Islet precursor cell (in vitro differentiated cells): ENCODE results near the gene C16orf74.

ENCODE experiments used
- DNase-seq: peaks from one replicate; pipeline ENCODE4 v3.0.0-alpha.2; 2018

Gene C16orf74

DNA sequence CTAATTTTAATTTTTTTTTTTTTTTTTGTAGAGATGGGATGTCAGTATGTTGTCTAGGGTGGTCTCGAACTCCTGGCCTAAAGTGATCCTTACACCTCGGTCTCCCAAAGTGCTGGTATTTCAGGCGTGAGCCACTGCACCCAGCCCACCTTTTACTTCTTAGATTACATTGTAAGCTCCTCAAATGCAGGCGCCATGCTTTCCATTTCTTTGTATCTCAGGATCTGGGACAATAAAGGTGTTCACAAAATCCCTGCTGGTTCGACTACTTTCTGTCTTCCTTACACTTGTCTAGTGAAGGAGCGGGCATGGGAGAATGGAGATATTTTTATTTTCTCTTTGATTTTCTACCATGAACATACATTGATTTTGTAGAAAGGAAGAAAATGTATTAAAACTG is 23.2 kb upstream of the C16orf74 start:
- DNase-seq: no peak

DNA sequence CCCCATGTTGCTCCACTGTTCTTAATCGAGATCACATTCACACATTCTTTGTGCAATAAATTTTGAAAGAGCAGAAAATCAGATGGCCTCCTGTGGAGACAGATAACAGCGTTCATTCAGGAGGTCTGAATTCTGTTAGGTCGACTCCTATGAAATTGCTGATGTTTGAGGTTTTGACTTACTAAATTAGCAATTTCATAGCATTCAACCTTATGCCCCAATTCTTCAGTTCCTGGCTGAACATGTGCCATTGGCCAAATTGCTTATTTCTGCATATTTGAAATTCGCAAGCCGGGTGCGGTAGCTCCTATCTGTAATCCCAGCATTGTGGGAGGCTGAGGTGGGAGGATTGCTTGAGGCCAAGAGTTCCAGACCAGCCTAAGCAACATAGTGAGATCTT is 22.1 kb upstream of the C16orf74 start:
- no peak for DNase-seq

DNA sequence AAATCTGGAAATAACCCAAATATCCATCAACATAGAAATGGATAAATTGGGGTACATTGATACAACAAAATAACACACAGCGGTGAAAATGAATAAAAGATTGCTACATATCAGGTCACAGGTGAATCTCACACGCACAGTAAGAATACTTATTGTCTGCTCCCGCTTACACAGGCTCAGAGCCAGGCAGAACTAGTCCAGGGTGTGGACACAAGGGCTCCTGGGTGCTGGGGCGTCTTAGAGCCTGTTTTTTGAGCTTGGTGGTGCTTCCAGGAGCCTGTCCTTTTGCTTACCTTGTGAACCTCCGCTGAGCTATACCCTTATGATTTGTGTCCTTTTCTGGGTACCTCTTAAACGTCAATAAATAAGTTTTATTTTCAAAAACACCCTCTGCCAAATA is 19.8 kb upstream of the C16orf74 start:
- no peak for DNase-seq

DNA sequence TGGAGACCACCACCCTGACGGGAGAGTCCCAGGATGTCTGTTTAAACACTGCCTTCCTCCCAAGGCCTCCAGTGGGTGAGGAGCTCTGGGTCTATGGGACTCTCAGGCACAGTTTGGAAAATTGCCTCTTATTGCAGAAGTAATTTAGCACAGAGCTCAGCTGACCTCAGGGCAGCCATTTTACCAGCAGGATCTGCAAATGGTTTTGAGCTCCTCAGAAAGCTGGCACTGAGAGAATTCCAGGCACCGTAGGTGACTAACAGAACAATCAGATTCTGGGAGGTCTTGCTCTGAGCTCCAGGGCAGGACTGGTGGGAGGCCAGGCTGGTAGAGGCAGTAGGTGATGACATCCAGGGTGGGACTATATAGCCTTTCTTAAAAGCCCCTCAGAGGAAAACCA is 17.3 kb upstream of the C16orf74 start:
- DNase-seq: no peak

DNA sequence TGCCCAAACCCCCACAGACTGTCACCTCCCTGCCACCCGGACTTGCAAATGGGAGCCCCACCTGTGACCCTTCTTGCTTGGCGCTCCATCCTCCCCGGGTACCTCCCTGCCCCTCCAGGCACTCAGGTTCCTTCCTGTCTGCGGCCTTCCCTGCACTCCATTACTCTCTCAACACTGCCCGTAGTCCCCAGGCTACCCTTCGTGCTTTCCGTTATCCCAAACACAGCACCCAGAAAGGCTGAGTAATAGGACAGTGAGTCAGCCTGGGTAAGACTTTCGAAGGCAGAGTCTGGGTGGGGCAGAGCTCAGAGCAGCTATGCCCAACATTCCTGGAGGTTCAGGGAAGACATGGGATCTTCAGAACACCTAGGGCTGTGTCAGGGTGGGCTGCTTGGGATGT is 16.6 kb upstream of the C16orf74 start:
- DNase-seq: peak; percentile 81

DNA sequence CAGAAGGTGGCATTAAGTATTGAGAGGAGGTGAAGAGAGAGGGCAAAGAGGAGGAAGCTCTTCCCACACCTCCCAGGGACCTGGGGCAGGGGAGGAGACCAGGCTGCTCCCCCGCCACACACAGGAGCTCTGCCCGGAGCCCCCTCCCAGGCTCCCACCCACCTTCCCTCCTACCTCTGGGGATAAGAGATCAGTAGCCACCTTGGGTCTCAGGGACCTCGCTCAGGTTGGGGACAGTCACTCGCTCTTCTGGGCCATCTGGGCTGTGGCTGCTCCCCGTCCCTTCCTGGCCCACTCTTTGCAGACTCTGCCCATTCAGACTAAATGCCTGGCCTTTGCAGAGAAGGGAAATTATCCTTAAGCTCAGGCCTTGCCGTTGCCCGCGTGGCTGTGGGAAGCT is 14.9 kb upstream of the C16orf74 start:
- DNase-seq: no peak

DNA sequence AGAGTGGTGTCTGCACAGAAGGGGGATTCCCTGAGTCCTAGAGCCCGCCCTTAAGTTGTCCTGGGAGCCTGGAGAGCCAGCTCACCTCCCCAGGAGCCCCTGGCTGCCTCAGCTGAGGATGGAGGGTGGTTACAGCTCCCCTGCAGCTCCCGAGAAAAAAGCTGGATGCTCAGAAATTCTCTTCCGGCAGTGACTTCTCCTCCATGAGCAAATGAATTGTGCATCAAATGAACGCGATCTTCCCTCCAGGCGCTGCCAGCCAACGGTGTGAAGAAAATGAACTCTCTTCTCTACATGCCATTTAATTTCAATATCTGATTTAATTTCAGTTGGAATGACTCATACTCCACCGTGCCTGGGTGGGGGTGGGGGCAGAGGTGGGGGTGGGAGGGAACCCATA is 14.3 kb upstream of the C16orf74 start:
- DNase-seq: no peak

DNA sequence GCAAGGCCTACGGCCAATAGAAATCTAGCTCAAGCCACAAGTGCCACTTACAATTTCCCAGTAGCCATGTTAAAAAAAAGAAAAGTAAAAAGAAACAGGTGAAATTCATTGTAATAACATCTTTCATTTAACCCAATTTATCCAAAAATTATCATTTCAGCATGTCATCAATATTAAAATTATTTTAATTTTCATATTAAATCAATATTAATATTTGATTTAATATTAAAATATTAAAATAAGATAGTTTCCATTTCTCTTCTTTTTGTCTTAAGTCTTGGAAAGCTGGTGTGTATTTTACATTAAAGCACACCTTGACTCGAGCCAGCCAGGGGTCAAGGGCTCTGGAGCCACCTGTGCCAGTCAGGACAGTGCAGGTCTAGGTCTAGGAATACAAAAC is 12.7 kb upstream of the C16orf74 start:
- no peak for DNase-seq

DNA sequence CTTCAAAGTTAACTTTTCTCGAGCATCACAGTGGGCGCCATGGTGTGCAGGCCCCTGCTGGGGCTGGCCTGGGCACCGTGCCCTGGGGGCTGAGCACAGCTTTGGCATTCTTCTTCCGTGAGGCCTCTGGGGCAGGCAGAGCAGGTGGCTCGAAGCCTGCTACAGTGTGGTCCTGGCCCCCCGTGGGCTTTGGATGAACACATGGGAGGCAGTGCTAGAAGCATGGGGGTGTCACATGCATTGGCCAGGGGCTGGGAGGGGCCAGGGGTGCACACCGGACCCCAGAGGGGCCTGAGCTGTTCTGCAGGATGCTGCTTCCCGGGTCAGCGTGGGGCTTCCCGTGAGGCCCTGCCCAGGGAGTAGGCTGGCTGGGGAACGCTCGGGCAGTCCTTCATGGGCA is 12.1 kb upstream of the C16orf74 start:
- DNase-seq: no peak

DNA sequence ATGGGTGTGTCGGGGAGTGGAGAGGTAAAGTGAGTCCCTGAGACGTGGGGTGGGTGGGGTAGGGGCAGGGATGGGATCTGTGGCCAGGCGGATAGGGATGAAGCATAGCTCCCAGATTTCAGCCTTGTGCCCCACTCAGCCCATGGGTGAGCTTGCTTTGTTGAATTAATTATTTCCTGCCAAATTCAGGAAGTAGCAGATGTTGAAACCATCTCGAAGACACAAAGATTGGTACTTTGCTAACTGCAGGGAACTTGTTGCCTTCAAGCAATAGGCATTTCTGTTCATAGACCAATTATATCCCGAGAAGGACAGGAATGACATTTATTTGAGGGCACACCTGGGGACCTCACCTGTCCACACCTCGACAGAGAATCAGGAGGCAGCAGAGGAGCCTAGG is 11.0 kb upstream of the C16orf74 start:
- no peak for DNase-seq

DNA sequence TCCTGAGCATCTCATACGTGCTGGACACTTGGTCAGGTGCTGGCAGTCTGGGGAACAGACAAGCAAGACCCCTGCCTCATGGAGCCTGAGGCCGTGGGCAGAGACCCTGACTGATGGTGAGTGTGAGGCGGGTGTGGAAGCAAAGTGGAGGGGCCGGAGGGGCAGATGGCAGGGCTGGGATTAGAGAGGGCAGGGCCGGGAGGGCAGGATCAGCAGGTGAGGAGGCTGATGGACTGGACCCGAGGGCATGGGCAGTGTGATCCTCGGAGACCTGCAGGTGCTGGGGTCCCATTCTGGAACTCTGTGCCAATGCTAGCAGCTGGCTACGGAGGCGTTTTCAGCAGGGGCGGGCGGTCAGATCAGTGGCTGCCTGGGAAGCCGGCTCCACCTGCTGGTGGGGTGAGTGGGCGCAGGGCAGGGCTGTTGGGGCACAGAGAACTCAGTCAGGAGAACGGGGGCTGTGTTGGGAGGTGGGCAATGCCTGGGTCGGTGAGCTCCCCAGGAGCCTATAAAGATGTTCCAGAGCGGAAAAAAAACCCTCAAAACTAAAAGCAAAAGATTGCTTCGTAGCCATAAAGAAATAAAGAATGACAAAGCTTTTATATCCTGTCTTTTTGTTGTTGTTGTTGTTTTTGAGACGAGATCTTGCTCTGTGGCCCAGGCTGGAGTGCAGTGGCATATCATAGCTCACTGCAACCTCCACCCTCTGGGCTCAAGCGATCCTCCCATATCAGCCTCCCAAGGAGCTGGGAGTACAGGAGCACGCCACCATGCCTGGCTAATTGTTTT is 8.9 kb upstream of the C16orf74 start:
- no peak for DNase-seq

DNA sequence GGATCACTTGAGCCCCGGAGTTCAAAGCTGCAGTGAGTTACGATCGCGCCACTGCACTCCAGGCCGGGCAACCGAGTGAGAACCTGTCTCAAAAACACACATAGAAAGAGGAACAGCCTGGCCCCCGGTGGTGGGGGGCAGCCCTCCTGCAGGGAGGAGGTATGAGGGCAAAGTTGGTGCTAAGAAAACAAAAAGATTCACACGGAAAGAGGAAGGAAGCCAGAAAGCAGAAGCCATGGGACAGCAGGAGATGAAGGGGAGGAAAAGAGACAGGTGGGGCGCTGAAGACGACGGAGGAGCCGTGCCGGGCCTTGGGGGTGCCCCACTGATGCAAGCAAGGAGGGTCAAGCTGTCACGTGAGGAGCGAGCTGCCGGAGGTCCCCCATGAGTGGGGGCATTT is 8.2 kb upstream of the C16orf74 start:
- DNase-seq: no peak

DNA sequence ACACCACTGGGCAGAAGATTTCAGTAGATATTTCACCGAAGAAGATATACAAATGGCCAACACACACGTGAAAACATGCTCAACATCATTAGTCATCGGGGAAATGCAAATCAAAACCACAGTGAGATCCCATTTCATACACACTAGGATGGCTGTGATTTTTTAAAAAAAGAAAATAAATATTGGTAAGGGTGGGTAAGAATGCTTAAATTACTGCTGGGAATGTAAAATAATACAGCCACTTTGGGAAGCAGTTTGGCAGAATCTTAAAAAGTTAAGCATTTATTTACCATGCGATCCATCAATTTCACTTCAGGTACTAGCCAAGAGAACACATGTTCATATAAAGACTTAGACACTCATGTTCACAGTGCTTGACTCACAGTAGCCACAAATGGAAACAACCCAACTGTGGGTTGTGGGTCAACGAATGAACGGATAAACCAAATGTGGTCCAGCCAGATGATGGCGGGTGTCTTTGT is 6.5 kb upstream of the C16orf74 start:
- no peak for DNase-seq

DNA sequence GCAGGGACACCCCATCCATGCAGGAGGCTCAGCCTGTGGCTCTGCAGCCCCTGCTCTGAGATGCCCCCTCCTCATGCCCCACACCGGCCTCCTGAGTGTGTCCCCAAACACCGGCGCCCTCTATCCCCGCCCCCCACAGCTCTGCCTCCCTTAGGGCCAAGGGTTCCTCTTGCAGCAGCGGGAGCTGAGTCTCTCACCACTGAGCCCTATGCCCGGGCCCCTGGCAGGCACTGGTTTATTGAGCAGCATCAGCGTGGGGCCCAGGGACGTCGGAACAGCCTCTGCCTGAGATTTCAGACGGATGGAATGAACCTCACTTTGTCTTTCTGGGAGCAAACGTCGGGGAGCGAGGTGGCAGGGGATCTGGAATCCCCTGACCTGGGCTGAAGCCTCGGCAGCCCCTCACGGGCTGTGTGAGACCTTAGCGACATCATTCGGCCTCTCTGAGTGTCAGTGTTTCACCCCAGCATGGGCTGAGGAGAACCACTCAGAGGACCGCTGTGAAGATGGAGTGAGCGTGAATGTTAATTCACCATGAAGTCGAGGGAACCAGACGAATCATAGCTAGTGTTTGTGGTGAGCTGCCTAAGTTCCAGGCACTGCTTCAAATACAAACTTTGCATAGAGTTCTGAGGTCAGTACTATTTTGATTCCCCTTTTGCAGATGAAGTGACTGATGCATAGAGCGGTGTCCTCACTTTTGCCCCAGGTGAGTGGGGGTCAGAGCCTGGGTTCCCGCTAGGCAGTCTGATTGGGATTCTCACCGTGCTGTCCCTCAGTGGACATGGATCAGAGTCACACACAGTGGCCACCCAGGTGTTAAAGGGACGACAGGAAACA is 5.3 kb upstream of the C16orf74 start:
- DNase-seq: no peak

DNA sequence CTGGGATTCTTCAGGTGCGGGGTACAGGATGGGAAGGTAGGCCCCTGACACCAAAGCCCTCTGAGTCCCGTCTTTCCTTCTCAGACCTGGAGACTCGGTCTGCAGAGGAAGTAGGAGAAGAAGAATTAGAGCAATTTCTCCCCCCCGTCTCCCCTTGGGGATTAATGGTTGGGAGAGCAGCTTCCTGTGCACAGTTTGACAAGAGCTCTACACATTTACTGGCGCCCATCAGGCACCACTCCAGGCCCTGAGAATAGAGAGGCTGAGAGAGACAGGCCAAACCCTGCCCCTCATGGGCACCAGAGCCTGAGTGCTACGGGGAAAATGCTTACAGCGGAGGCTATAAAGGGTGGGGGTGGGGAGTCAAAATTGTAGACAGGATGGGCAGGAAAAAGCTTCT is 3.5 kb upstream of the C16orf74 start:
- no peak for DNase-seq

DNA sequence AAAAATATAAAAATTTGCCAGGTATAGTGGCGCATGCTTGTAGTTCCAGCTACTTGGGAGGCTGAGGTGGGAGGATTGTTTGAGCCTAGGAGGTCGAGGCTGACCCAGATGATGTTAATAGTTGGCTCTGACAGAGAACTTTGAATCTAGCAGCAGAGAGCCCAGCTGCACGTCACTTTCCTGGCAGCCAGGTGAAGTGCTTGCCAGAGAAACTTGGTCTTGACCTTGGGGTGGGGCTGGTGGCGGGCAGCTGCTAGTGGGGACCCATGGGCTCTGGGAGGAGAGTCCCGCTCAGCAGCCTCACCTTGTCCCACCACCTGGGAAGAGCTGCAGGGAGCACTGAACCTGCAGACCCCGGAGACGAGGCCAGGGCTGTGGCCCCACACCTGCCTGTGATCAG is 3.1 kb upstream of the C16orf74 start:
- no peak for DNase-seq

DNA sequence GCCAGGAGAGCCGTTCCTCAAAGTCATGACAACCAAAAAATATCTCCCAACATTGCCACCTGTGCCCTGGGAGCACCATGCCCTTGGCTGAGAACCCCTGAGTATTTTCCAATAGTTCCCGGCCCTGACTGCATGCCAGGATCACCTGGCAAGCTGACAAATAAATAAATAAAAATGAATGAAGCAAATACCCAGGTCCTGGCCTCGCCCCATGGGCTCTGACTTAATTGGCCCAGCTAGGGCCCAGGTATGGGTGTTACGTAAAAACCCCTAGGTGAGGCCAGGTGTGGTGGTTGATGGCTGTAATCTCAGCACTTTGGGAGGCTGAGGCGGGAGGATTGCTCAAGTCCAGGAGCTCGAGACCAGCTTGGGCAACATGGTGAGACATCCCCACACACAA is 2.7 kb upstream of the C16orf74 start:
- DNase-seq: no peak

DNA sequence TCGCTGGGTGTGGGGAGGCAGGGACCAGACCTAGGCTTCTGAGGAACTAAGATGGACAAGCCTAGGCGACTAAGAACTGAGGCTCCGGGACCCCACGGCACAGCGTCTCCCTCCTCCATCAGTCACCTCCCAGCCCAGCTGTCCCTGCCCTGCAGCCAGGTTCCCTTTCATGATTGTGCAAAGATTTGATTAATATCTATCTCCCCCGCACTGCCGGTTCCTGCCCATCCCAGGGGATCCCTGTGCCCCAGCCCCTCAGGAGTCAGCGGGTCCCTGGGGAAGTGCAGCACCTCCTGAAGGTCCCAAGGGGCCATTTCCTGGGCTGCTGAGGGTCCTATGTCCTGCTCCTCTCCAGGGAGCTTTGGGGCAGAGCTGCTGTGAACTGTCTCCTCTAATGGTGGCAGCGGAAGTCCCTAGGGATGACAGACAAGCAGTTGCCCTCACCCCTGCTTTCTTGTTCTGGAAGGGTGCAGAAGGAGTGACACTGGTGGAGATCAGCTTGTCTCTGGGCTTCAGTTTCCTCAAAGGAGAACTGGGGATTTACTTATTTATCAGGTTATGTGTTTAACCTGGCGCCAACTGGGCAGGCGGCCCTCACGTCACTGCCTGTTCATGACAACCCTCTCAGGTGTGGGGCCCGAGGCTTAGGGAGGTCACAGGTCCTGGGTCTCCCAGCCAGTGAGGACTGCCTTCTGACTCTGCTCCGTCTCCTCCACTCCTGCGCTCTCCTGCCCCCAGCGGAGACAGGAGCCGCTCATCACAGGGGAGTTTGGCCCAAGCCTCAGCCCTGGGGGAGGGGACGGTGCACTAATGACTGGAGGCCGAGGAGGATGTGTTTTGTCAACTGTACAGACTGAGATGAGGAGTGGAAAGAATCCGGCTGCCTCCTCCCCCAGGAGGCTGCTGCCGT is 1.9 kb upstream of the C16orf74 start:
- DNase-seq: peak; percentile 93

DNA sequence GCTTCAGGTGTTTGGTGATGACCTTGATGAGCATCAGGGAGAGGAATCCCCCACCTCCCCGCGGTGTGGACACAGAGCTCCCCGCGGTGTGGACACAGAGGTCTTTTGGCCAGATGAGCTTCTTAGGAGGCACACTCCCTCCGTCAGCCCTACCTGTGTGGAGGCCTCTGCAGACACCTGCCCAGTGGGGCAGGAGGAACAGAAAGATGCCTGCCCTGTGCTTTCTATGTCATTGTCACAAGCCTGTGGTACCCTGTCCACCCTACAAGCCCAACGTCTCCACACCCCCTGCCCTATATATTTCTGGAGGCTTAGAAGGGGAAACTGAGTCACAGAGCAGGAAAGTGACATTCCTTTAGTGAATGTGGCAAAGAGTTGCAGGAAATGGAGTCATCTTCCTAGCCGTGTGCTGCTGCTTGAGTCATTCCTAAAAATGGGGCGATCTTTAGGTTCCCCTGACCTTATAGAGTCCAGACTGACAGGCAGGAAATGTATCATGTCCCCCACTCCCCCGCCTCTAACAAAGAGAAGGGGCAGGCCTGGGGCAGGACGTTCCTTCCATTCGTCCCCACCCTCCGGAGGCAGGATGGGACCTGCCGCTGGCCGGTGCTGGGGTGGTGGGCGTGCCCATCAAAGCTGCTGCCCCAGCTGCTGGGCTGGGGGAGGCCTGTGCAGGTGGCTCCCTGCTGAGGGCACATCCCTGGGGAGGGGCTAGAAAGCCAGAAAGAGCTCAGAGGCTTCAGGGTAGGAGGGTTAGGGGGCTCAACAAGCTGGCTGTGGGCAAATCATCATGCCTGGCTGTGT is 1.0 kb upstream of the C16orf74 start:
- DNase-seq: no peak

DNA sequence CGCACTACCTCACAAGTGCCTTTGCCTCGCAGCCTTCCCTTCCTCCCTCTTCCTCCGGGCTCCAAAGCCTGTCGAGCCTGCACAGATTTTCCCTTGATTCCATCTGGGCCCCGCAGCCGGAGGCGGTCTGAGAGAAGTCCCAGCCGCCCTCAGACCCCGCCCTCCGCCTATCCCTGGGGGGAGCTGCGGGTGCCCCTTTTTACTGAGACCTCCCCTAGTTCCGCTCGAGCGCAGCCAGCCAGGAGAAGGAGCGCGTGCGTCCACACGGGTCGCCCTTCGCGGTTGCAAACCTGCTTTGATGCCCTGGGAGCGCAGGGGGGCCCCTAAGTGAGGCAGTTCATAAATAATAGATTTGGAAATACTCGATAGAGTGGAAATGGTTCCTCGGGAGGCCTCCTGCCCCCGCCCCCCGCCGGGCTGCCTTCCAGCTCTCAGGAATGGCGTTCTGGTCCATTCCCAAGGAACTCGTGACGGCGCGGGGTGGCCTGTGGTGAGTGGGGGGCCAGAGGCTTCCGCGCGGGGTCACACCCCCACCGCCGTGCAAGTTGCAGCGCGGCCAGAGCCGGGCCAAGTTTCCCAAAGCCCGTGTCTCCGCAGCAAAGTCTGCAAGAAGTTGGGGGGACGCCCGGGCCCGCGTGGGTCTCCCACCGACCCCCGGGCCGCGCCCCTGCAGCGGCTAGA is 610 bp downstream of the C16orf74 start:
- DNase-seq: no peak

DNA sequence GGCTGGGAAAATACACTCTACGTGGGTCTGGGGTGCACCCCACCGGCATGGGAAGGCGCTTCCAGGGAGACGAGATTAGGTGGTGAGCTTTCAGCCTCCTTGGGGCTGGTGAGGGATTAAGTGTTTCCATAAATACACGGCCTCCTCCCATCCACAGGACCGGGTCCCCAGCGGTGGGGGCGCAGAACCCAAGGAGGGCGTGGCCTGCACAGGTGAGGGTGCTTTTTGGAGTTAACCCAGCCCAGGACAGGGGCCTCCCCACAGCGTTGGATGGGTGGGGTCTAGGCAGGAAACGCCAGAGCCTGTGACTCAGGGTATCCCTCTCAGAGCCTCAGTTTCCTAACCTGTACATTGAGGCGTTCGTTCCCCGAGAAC is 1.1 kb downstream of the C16orf74 start:
- DNase-seq: no peak
